ENCODE data around the gene ST8SIA5. TPM values are rescaled to one million over a fixed set of nuclear protein-coding genes. Genes with fewer than 3 reads are reported as not detected.

ST8SIA5 gene
- total and polyA plus RNA-seq, 10 of the 15 experiments (the other 5 are each of a cell fraction or from before 2014, with no cell fraction given): 0.02 to 0.32 (median 0.12) TPM; not detected in 1

DNA sequence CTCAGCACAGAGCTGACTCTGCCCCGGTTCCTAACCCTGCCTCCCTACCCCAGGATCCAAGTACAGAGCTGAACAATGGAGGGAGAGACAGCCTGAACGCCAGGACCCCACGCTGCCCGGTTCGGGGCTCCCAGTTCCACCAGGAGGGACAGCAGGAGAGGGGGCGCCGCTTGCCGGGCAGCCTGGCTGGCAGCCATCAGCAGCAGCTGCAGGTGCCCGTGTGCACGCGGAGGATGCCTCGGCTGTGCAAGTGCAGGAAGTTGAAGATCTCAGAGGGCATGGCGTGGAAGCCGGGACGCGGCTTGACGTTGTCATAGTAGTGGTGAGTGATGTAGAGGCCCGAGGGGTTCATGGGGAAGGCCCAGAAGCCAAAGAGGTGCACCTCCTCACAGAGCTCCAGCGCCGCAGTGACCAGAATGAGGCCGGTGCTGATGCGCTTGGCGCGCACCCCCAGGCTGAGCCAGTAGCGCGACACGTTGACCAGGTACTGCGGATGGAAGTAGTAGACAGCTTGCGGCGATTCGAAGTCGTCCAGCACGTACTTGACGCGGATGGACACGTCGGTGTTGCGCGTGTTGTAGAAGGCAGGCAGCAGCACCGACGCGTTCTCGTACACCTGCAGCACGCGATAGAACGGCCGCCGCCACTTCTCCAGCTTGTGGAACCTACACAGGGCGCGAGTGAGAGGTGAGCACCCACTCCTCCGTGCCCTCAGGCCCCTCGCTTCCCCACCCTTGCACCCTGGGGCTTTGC lies 76.8 kb downstream of the ST8SIA5 start:
- in situ Hi-C loops (cut with MboI): no loop called here
- Histone ChIP-seq H4K20me1 (ENCODE audit: control insufficient read depth, insufficient read depth) (no peaks in the 10 kb centered on the region; the same call in 1 of the 2 replicates), H3K4me2 (ENCODE audit: control insufficient read depth, insufficient read depth) (no peak overlapping the region), H3K9ac (ENCODE audit: control insufficient read depth, insufficient read depth, low read length) (no peak overlapping the region), H3K4me3 (no peak overlapping the region), H3K9me3 (replicated peaks; ENCODE audit: control insufficient read depth, insufficient read depth, low read length) (no peaks in the 10 kb centered on the region), H2AFZ (ENCODE audit: control insufficient read depth, low read depth, low read length) (no peak overlapping the region), H3K36me3 (ENCODE audit: control insufficient read depth in 2 of 2, insufficient read depth in 2 of 2, low read length in 1 of 2) (no peaks in the 10 kb centered on the region), H3K27ac (ENCODE audit: control insufficient read depth, insufficient read depth) (no peak overlapping the region), H3K4me1 (ENCODE audit: control insufficient read depth, insufficient read depth, low read length) (no peaks in the 10 kb centered on the region), H3K27me3 (replicated peaks in 1 of 2; ENCODE audit: control insufficient read depth in 2 of 2, insufficient read depth in 2 of 2, low read length in 1 of 2) (no peaks in the 10 kb centered on the region), H3K79me2 (ENCODE audit: control insufficient read depth, insufficient read depth, low read length) (no peaks in the 10 kb centered on the region)
- BruUV-seq (replicated peaks): no TSS peak
- ChIA-PET CTCF (no interaction called here), POLR2A (no interaction called here), RAD21 (ENCODE audit: unreplicated experiment) (no interaction called here), SMC1A (ENCODE audit: uncharacterized antibody, unreplicated experiment) (no interaction called here)
- no peak for DNase-seq (ENCODE audit: low read depth, low spot score)
- WGBS (ENCODE audit: insufficient coverage, insufficient replicate concordance, low lambda C conversion rate, missing lambda C conversion rate): 85% methylated on average over 51 of the region's 52 CpGs
- ATAC-seq: no peak
- FAIRE-seq: no peak
- intact Hi-C loops (cut with micrococcal nuclease; ENCODE audit: unreplicated experiment): no loop called here
- TF ChIP-seq POU2F2 (IDR thresholded peaks at IDR 0.05; ENCODE audit: borderline replicate concordance, low read depth, low read length) (no peak), STAT1 (conservative IDR thresholded peaks at IDR 0.05) (no peak), TCF7 (IDR thresholded peaks at IDR 0.05; ENCODE audit: borderline replicate concordance) (no peak), RCOR1 (conservative IDR thresholded peaks at IDR 0.05; ENCODE audit: low read depth, low read length) (no peak), PAX5 (IDR thresholded peaks at IDR 0.05; ENCODE audit: borderline replicate concordance, low read depth, low read length) (no peak), RUNX3 (IDR thresholded peaks at IDR 0.05; ENCODE audit: low read length) (no peak)
- TF ChIP-seq, protein P1, sequence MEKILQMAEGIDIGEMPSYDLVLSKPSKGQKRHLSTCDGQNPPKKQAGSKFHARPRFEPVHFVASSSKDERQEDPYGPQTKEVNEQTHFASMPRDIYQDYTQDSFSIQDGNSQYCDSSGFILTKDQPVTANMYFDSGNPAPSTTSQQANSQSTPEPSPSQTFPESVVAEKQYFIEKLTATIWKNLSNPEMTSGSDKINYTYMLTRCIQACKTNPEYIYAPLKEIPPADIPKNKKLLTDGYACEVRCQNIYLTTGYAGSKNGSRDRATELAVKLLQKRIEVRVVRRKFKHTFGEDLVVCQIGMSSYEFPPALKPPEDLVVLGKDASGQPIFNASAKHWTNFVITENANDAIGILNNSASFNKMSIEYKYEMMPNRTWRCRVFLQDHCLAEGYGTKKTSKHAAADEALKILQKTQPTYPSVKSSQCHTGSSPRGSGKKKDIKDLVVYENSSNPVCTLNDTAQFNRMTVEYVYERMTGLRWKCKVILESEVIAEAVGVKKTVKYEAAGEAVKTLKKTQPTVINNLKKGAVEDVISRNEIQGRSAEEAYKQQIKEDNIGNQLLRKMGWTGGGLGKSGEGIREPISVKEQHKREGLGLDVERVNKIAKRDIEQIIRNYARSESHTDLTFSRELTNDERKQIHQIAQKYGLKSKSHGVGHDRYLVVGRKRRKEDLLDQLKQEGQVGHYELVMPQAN (conservative IDR thresholded peaks at IDR 0.05): no peak
